ENCODE data around the gene EXOC4.
"Not testable (repeated sequence)": the region's sequence is repeated elsewhere in the genome, so short reads cannot be mapped to it uniquely, and the experiment has no call there.

The EXOC4 gene

GRCh38 chr7:133754708-133755107 lies 501.8 kb downstream of the EXOC4 start:
- DNase-seq (ENCODE audit: low spot score): no peak

DNA sequence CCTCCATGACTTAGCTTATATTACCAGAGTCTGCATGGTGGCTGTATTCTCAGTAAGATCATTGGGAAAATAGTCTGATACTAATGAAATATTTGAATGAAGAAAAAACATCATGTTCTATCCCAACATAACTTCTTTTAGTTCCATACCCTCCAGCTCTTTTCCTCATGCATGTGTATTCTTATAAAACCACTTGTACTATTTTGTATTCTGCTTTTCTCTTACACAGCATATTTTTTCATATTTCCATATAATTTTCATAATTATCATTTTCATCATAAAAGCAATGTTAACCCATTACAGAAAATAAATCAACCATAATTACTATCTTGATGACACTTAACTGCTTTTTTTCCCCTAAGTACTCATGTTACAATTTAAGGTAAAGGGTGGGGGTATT lies 503.0 kb downstream of the EXOC4 start:
- no peak for DNase-seq (ENCODE audit: low spot score)

- no peak for DNase-seq (ENCODE audit: low spot score)
These were observed 508.6 kb downstream of the EXOC4 start for GRCh38 chr7:133761443-133761842.

- DNase-seq (ENCODE audit: low spot score): no peak
These were observed 510.3 kb downstream of the EXOC4 start for GRCh38 chr7:133763076-133763640.

DNA sequence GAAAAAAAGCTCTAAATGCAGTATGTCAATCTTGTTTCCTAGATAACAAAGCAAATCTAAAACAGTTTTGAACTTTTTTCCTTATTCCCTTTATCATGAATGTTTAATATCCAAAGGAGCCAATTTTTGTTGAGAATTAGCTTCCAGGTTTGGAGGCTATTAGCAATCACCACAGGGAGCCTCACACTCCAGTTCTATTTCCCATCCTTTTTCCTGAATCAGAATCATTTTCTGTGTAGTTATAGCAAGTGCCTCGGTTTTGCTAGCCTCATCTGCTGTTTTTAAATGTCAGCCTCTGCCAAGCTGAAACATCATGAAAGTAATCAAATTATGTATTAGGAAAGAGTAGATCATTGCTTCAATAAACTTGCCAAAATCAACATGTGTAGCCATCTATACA lies 516.8 kb downstream of the EXOC4 start:
- no peak for DNase-seq (ENCODE audit: low spot score)

- DNase-seq (ENCODE audit: low spot score): no peak
These were observed 518.1 kb downstream of the EXOC4 start for GRCh38 chr7:133770863-133771492.

DNA sequence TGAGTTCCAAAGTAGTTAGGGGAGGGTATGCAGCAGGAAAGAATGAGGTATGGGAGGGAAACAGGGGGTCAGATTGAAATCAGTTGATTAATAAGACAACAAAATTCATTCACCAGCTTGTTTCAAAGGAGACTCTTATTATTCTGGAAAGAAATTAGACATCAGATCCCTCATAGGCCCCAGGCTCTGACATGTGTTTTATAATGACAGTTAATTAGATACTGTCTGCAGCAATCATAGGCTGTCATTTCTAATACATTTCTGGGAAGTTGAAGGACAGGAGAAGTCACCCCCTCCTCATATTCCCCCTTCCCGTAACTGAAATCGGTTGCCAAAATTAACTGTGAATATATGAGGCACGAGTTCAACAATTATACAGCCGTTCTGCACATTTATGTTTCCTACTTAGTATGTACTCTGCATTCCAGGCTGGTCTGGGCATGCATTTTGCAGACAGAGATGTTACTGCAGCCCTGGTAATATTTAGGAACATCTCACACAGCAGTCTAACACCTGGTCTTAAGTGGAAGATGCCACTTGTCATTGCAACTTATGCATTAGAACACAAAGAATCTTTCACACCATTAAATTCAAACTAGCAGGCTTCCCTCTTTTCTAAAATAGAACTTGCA lies 519.0 kb downstream of the EXOC4 start:
- no peak for DNase-seq (ENCODE audit: low spot score)

GRCh38 chr7:133773601-133774000 lies 520.7 kb downstream of the EXOC4 start:
- DNase-seq (ENCODE audit: low spot score): no peak

GRCh38 chr7:133775201-133775600 lies 522.3 kb downstream of the EXOC4 start:
- DNase-seq (ENCODE audit: low spot score): no peak

- no peak for DNase-seq (ENCODE audit: low spot score)
These were observed 523.4 kb downstream of the EXOC4 start for GRCh38 chr7:133776266-133776665.

DNA sequence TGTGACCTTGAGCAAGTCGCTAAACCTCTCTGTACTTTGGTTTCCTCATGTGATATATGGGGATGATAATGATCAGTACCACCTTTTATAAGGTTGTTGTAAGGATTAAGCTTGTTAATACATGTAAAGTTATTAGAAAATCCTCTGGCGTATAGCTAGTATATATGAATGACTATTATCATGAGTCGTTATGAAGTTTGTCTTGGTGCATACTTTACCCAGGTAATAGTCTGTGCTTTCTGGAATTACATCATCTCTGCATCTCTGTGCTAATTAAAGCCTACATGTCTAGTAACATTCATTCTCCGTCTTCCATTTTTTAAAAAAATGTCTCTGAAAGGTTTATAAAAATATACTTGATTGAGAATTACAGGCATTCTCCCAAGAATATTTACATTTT lies 524.8 kb downstream of the EXOC4 start:
- DNase-seq (ENCODE audit: low spot score): no peak

DNA sequence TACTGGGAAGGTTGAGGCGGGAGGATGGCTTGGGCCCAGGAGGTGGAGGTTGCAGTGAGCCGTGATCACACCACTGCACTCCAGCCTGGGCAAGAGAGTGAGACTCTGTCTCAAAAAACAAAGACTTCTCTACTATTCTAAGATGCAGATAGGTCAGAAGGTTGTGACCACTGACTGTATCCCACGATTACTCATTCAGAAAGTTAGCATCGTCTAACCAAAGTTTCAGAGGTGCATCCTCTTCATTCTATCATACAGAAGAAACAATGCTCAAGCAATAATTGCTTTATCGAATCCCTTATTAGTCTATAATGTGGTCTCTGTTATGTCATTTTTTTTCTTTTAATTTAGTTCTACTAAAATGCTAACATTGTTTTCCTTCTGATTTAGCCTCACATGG lies 525.6 kb downstream of the EXOC4 start:
- DNase-seq (ENCODE audit: low spot score): no peak

GRCh38 chr7:133779538-133779937 lies 526.7 kb downstream of the EXOC4 start:
- DNase-seq (ENCODE audit: low spot score): not testable (repeated sequence)

- DNase-seq (ENCODE audit: low spot score): no peak
These were observed 528.0 kb downstream of the EXOC4 start for GRCh38 chr7:133780912-133781311.

- no peak for DNase-seq (ENCODE audit: low spot score)
These were observed 528.7 kb downstream of the EXOC4 start for GRCh38 chr7:133781486-133782090.

- no peak for DNase-seq (ENCODE audit: low spot score)
These were observed 529.6 kb downstream of the EXOC4 start for GRCh38 chr7:133782470-133782869.

GRCh38 chr7:133783276-133783675 lies 530.4 kb downstream of the EXOC4 start:
- no peak for DNase-seq (ENCODE audit: low spot score)

DNA sequence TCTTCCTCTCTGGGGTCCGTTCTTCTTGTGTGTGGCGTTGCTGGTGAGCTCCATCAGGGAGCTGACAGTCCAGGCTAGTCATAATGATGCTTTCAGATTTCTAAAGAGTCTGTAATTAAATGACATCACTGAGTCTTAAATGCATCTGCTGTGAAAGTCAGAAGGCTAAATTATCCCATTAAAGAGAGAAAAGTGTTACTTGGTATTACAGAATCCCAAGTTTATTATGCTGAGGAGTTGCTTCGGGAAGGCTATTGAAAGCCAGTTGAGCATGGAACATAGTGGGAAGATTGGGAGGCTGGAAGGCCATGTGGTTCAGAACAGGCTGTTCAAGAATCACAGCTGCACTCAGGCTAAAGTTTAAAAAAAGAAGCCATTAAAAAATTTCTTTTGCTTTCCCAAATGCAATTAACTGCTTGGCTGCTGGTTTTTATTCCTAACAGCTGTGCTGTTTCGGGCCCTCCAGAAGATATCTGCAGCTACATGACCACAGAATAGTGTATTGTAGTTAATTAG lies 531.7 kb downstream of the EXOC4 start:
- no peak for DNase-seq (ENCODE audit: low spot score)

DNA sequence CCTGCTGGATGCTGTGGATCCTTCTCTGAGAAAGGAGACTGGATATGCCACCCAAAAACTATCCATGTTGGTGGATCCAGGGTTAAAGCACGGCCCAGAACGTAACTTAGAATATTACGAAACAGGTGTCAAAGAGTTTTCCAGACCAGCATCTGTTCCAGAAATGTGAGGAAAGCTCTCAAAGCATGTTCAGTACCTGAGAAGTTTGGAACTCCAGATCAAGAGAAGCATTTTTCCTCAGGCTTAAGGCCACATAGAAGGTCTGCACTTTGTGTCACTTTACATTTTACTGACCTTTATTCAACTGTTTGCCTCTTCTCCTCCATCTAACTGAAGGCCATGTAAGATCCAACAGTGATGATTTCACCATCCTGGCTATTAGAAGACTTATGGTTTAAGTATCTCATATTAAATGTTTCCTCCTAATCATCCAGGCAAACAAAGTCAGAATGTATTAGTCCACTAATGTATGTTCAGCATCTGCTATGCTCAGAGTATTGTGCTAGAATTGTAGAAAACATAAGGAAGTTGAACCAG lies 533.6 kb downstream of the EXOC4 start:
- DNase-seq (ENCODE audit: low spot score): no peak

- no peak for DNase-seq (ENCODE audit: low spot score)
These were observed 537.1 kb downstream of the EXOC4 start for GRCh38 chr7:133789974-133790373.

DNA sequence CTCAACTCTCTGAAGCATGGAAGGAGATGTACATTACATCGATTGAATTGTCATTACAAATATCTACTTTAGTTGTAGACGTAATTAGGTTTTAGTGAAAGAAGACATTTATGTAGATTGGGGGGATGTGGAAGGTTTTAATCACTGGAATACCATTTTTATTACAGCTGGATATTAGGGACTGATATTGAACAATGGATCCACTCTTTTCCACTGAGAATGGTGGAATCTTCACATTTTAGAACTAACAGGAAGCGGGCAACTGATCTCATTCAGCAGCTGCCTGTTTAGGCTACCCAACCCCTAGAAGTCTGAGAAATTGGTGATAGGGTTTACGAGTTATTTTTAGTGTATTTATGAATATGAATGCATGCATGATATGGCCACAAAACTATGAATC lies 538.0 kb downstream of the EXOC4 start:
- no peak for DNase-seq (ENCODE audit: low spot score)

- no peak for DNase-seq (ENCODE audit: low spot score)
These were observed 541.6 kb downstream of the EXOC4 start for GRCh38 chr7:133794479-133794878.
